ENCODE results near the gene PLCB3.
A peak's percentile ranks its signal among the peaks of the same experiment; 100 is the strongest.

The PLCB3 gene

GRCh38 chr11:64251016-64251752, at the start of gene PLCB3:
TSS of gene PLCB3 (plus strand) at chr11:64251530. CDS start at chr11:64251650, 120 bp downstream.
- no peak for DNase-seq (ENCODE audit: low read depth)

GRCh38 chr11:64201543-64201942, 49.8 kb upstream of the PLCB3 start:
- DNase-seq (ENCODE audit: low read depth) = no peak

GRCh38 chr11:64202992-64203391, 48.3 kb upstream of the PLCB3 start:
- DNase-seq (ENCODE audit: low read depth) = no peak

GRCh38 chr11:64203421-64204079, 47.8 kb upstream of the PLCB3 start:
- DNase-seq (ENCODE audit: low read depth) = no peak

- DNase-seq (ENCODE audit: low read depth) = no peak
Measured at GRCh38 chr11:64204080-64204440, 47.3 kb upstream of the PLCB3 start.

GRCh38 chr11:64204464-64204989, 46.8 kb upstream of the PLCB3 start:
- DNase-seq (ENCODE audit: low read depth) = peak; percentile 88

GRCh38 chr11:64206457-64207255, 44.7 kb upstream of the PLCB3 start, which contains the start of gene FERMT3:
TSS of gene FERMT3 (plus strand) at chr11:64206721. CDS start at chr11:64207365, 644 bp downstream.
- no peak for DNase-seq (ENCODE audit: low read depth)

- DNase-seq (ENCODE audit: low read depth) = no peak
Measured at GRCh38 chr11:64207256-64208085, 43.9 kb upstream of the PLCB3 start.

GRCh38 chr11:64208086-64208795, 43.1 kb upstream of the PLCB3 start:
- no peak for DNase-seq (ENCODE audit: low read depth)

- DNase-seq (ENCODE audit: low read depth) = no peak
Measured at GRCh38 chr11:64208796-64209562, 42.4 kb upstream of the PLCB3 start.

GRCh38 chr11:64209563-64209843, 41.8 kb upstream of the PLCB3 start:
- DNase-seq (ENCODE audit: low read depth) = no peak

- no peak for DNase-seq (ENCODE audit: low read depth)
Measured at GRCh38 chr11:64210301-64211020, 40.9 kb upstream of the PLCB3 start.

- DNase-seq (ENCODE audit: low read depth) = no peak
Measured at GRCh38 chr11:64211181-64211872, 40.0 kb upstream of the PLCB3 start.

- no peak for DNase-seq (ENCODE audit: low read depth)
Measured at GRCh38 chr11:64216879-64217278, 34.5 kb upstream of the PLCB3 start.

- DNase-seq (ENCODE audit: low read depth) = no peak
Measured at GRCh38 chr11:64218628-64219353, 32.5 kb upstream of the PLCB3 start.

GRCh38 chr11:64219354-64219684, 32.0 kb upstream of the PLCB3 start:
- DNase-seq (ENCODE audit: low read depth) = no peak

- no peak for DNase-seq (ENCODE audit: low read depth)
Measured at GRCh38 chr11:64219755-64220154, 31.6 kb upstream of the PLCB3 start.

GRCh38 chr11:64220271-64220670, 31.1 kb upstream of the PLCB3 start:
- no peak for DNase-seq (ENCODE audit: low read depth)

GRCh38 chr11:64220798-64221197, 30.5 kb upstream of the PLCB3 start:
- no peak for DNase-seq (ENCODE audit: low read depth)

Measured in HS-27A (cell line).